Measurements from ENCODE around the gene SCRG1.

- no peak for TF ChIP-seq MYC (IDR thresholded peaks at IDR 0.05; ENCODE audit: low read depth, low read length)
- no peak for TF ChIP-seq POLR2A (IDR thresholded peaks at IDR 0.05; ENCODE audit: low read depth, low read length)
- TF ChIP-seq POLR2AphosphoS5 (IDR thresholded peaks at IDR 0.05; ENCODE audit: insufficient read depth, low read depth, low read length): no peak
- TF ChIP-seq EZH2 (IDR thresholded peaks at IDR 0.05; ENCODE audit: borderline replicate concordance, low read depth, low read length, severe bottlenecking): no peak
- TF ChIP-seq CTCF (IDR thresholded peaks at IDR 0.05; ENCODE audit: extremely low read depth in 1 of 2, insufficient read depth in 1 of 2, low read depth in 1 of 2, low read length in 2 of 2): no peak
Measured at GRCh38 chr4:173403051-173403450, 4.1 kb upstream of the SCRG1 start.

Measured in endothelial cell of umbilical vein (primary cell).